ENCODE data around the gene CTBP1.

DNA sequence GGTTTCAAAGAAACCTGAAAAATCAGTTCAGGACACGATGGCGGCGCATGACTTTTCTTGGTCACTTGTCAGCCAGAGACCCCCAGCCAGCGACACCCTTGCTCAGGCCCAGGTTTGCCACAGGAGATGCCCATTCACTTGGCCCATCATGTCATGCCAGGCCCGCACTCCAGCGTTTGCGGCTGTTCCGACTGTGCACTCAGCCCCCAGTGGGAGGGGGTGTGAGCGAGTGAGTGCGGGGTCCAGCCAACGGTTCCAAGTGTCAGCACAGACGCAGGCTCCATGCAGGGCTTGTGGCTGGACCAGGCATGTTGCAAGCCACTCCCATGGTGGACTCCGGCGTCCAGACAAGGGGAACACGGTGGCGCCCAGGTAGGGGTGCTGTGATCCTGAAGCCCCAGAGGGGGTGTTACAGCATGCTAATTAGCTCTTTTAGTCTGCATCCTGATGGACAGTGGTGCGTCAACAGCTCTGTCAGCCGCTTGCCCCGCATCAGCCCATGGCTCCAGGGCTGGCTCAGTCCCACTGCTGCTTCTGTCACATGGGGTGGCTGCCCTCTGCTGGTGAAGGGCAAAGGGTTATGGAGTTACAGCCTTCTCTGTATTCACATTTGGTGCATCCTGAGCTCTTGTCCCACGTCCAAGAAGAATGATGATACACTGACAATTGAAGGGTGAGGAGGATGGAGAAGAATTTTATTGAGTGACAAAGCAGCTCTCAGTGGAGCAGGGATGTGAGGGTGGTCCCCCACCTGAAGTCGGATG, 37.0 kb upstream of the CTBP1 start:
- TF ChIP-seq EZH2 (IDR thresholded peaks at IDR 0.05; ENCODE audit: borderline replicate concordance, low read length) = no peak
- TF ChIP-seq, protein P1, sequence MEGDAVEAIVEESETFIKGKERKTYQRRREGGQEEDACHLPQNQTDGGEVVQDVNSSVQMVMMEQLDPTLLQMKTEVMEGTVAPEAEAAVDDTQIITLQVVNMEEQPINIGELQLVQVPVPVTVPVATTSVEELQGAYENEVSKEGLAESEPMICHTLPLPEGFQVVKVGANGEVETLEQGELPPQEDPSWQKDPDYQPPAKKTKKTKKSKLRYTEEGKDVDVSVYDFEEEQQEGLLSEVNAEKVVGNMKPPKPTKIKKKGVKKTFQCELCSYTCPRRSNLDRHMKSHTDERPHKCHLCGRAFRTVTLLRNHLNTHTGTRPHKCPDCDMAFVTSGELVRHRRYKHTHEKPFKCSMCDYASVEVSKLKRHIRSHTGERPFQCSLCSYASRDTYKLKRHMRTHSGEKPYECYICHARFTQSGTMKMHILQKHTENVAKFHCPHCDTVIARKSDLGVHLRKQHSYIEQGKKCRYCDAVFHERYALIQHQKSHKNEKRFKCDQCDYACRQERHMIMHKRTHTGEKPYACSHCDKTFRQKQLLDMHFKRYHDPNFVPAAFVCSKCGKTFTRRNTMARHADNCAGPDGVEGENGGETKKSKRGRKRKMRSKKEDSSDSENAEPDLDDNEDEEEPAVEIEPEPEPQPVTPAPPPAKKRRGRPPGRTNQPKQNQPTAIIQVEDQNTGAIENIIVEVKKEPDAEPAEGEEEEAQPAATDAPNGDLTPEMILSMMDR (IDR thresholded peaks at IDR 0.05; ENCODE audit: low read length) = no peak

All from OCI-LY1 (cell line).